Panc1 (cell line): ENCODE results near the gene MEGF10.

Experiments
- CTCF ChIP-seq: fragments of 450-650 bp; IDR thresholded peaks from 2 replicates; pipeline ENCODE4 v1.5.1; 2017; ENCODE audit warnings: mild to moderate bottlenecking
- REST ChIP-seq, 2 experiments: IDR thresholded peaks; 2 replicates each; pipeline ENCODE4 v1.6.1; 2011 to 2012; ENCODE audit warnings: low read depth in 2 of 2, control low read depth in 1 of 2, low read length in 1 of 2, mild to moderate bottlenecking in 1 of 2, moderate library complexity in 1 of 2; ENCODE audit not compliant: insufficient read depth in 1 of 2

- no peak for TF ChIP-seq CTCF
- TF ChIP-seq REST (IDR thresholded peaks at IDR 0.05; ENCODE audit: insufficient read depth in 1 of 2, low read depth in 2 of 2, low read length in 1 of 2): no peak
Measured at GRCh38 chr5:127399068-127399467, 108.5 kb downstream of the MEGF10 start.
